ENCODE results near the gene FOXJ3. TPM values are rescaled to one million over a fixed set of nuclear protein-coding genes. Genes with fewer than 3 reads are reported as not detected.
"Not testable (repeated sequence)": the region's sequence is repeated elsewhere in the genome, so short reads cannot be mapped to it uniquely, and the experiment has no call there.

FOXJ3 gene
- total RNA-seq, 1 donor from 2014 or later = 62.1 TPM

DNA sequence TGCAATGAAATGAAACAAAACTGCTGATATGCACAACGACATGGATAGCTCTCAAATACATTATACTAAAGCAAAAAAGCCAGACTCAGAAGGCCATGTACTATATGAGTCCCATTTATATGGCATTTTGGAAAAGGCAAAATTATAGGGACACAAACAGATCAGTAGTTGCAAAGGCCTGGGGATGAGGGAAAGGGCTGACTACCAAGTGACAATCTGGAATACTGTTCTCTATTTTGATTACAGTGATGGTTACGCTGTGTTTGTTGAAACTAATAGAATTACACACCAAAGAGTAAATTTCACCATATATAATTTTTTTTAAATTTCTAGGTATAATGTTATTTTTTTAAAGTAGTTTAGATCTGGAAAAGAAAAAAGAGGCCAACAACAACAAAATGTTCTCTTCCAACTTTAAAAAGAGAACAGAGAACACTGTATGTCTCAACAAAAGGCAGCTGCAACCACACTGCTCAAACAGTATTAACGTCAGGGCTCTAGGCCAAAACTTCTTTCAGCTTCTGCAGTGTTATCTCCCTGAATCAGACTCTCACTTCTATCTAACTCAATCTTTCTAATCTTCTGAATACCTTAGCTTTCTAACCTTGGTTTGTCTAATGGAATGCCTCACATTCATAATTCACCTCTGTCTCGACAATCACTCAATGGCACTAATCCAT, 75.8 kb downstream of the FOXJ3 start:
- DNase-seq (ENCODE audit: low spot score) = no peak

DNA sequence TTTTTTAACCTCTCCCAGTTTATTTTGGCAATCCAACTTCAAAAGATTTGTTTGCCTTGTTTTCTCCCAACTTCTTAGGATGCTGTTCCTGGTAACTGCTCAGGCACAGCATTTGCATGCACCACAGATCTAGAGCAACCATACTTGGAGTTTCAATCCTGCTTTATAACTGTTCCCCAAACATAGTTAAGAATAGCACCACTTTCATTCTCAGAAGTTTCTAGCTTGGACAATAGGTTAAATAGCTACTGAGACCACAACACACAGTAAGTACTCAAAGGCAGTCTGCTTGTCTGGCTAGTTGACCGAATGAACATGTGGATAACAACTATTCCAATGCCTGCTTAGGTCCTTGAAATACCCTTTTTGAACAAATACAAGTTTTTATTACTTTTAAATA, 76.8 kb downstream of the FOXJ3 start:
- DNase-seq (ENCODE audit: low spot score) = no peak

GRCh38 chr1:42251042-42251441, 84.0 kb downstream of the FOXJ3 start:
- DNase-seq (ENCODE audit: low spot score) = no peak

DNA sequence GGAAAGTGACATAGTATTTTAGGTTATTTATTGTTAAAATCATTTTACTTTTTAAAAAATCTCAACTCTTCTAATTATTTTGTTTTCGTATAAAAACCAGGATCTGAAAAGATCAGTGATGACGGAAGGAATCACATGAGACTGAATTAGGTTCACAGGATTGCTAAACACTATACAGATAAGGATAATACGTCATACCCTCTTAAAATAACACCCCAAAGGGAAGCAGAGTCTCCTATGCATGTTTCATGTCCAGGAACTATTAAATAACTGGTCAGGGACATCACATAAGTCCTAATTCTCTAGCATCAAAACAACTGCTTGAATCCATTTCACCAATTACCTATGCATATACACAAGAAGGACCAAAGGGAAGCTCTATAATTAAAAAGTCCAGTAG, 84.9 kb downstream of the FOXJ3 start:
- no peak for DNase-seq (ENCODE audit: low spot score)

- no peak for DNase-seq (ENCODE audit: low spot score)
These were observed 93.9 kb downstream of the FOXJ3 start for GRCh38 chr1:42240966-42241755.

GRCh38 chr1:42239555-42239954, 95.5 kb downstream of the FOXJ3 start:
- no peak for DNase-seq (ENCODE audit: low spot score)

DNA sequence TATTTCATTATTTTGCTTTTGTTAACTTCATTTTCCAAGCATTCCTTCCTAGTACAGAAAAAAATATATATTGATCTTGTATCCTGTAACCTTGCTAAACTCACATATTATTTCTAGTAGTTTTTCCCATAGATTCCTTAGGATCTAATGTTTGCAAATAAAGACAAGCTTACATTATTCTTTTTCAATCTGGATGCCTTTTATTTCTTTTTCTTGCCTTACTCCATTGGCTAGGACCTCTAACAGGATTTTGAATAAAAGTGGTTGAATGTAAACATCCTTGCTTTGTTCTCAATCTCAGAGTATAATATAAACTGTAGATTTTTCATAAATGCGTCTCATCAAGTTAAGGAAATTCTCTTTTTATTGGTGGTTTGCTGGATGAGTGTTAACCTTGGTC, 96.0 kb downstream of the FOXJ3 start:
- DNase-seq (ENCODE audit: low spot score) = no peak

- DNase-seq (ENCODE audit: low spot score) = no peak
These were observed 103.8 kb downstream of the FOXJ3 start for GRCh38 chr1:42231253-42231652.

- DNase-seq (ENCODE audit: low spot score) = no peak
These were observed 106.1 kb downstream of the FOXJ3 start for GRCh38 chr1:42228938-42229337.

GRCh38 chr1:42223036-42223435, 112.0 kb downstream of the FOXJ3 start:
- no peak for DNase-seq (ENCODE audit: low spot score)

GRCh38 chr1:42221952-42222606, 113.0 kb downstream of the FOXJ3 start:
- no peak for DNase-seq (ENCODE audit: low spot score)

- no peak for DNase-seq (ENCODE audit: low spot score)
These were observed 113.6 kb downstream of the FOXJ3 start for GRCh38 chr1:42221456-42221855.

DNA sequence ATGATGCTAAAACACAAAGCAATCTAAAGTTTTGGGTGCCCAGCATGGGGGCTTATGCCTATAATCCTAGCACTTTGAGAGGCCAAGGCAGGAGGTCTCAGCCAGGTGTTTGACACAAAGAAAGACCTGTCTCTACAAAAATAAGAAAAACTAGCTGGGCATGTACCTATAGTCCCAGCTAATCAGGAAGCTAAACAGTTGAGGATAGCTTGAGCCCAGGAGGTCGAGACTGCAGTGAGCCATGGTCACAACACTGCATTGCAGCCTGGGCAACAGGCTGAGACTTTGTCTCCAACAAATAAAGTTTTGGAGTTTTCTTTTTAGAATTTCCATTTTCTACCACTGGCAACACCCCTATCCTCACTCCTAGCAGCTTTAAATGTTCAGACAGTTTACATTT, 115.4 kb downstream of the FOXJ3 start:
- DNase-seq (ENCODE audit: low spot score) = no peak

DNA sequence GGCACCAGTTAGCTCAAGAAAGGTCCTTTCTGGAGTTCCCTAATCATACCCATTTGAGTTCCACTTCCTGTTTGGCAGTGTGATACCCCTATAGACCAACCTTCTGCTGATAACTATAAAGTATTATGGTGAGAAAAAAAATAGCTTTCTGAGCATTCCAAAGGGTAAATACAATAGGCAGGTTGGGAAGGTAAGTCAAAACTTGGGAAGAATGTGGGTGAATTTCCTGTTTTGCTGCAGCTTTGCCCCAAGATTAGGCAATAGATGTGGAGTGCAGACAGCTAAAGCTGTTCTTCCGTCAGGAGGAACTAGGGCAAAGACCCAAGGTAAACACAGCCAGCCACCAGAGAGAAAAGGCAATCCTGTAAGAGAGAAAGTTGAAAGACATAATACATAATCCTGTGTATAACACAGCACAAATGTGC, 120.6 kb downstream of the FOXJ3 start:
- DNase-seq (ENCODE audit: low spot score) = no peak

GRCh38 chr1:42211224-42211623, 123.8 kb downstream of the FOXJ3 start:
- DNase-seq (ENCODE audit: low spot score) = no peak

- DNase-seq (ENCODE audit: low spot score) = no peak
These were observed 124.5 kb downstream of the FOXJ3 start for GRCh38 chr1:42210421-42211133.

GRCh38 chr1:42209526-42210251, 125.3 kb downstream of the FOXJ3 start:
- no peak for DNase-seq (ENCODE audit: low spot score)

- not testable (repeated sequence) for DNase-seq (ENCODE audit: low spot score)
These were observed 128.1 kb downstream of the FOXJ3 start for GRCh38 chr1:42206930-42207329.

GRCh38 chr1:42206164-42206563, 128.9 kb downstream of the FOXJ3 start:
- DNase-seq (ENCODE audit: low spot score) = no peak

DNA sequence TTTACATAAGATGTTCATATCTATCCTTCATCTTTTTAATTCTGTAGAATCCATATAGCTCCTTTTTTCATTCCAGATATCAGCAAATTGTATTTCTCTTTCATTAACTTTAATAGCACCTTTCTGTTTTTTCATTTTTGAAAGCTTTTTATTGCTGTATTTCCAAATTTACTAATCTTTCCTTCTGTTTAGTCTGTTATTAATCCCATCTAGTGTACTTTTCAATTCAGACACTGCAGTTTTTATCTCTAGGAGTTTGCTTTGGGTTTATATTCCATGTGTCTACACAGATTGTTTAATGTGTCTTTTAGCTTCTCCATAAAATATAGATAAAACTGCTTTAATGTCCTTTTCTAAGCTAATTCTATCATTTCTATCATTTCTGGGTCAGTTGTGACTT, 133.0 kb downstream of the FOXJ3 start:
- DNase-seq (ENCODE audit: low spot score) = no peak

DNA sequence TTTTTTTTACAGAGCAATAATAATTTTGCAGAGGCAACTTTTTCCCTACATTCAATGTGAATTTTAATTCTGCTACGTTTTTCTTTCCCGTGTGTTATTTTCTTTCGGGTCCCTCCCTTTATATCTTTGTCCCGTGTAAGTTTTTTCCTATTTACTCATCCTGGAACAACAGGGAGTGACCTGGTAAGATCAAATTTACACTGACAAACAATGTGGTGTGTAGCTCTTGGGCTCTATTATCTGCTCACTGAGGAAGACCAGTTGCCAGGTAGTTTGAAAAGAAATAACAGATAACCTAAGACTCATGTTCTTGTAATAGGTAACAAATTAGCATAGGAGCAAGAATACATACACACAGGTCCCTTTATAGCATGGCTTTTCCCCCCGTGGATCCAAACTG, 136.8 kb downstream of the FOXJ3 start:
- DNase-seq (ENCODE audit: low spot score) = no peak
